SH-SY5Y (cell line): ENCODE data around the gene SUPT4H1.

Experiments used
- GATA2 ChIP-seq: IDR thresholded peaks from 2 replicates; pipeline ENCODE4 v1.6.1; 2011; ENCODE audit warnings: mild to moderate bottlenecking, low read depth, low read length
- GATA3 ChIP-seq: IDR thresholded peaks from 2 replicates; pipeline ENCODE4 v1.6.1; 2011; ENCODE audit warnings: low read depth, mild to moderate bottlenecking, low read length, moderate library complexity

DNA sequence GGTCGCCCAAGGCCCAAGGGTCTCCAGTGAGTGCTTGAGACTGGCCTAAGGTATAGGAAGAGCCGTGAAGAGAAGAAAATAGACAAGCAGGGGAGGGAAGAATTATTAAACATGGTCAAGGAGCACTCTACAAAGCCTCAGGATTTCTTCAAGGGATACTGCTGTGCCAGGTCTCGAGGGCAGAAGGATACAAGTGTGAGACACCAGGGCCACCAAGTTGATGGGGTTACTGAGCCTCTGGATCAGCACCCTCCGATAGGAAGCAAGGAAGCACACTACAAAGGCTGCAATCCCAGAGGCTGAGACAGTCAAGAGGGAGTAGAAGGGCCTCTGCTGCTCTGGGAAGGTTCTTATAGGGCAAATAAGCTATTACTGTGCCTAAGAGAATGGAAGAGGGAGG, 6.5 kb downstream of the SUPT4H1 start:
- TF ChIP-seq GATA3 (no peak), GATA2 (no peak)
